Activated T-cell treated with anti-CD3 and anti-CD28 coated beads for 24 hours (primary cell): ENCODE data around the gene SLC25A1.
A peak's percentile ranks its signal among the peaks of the same experiment; 100 is the strongest.

ENCODE experiments used
- DNase-seq: peaks from one replicate; pipeline ENCODE4 v3.0.0-alpha.2; 2020; ENCODE audit warnings: low read depth

Gene SLC25A1

DNA sequence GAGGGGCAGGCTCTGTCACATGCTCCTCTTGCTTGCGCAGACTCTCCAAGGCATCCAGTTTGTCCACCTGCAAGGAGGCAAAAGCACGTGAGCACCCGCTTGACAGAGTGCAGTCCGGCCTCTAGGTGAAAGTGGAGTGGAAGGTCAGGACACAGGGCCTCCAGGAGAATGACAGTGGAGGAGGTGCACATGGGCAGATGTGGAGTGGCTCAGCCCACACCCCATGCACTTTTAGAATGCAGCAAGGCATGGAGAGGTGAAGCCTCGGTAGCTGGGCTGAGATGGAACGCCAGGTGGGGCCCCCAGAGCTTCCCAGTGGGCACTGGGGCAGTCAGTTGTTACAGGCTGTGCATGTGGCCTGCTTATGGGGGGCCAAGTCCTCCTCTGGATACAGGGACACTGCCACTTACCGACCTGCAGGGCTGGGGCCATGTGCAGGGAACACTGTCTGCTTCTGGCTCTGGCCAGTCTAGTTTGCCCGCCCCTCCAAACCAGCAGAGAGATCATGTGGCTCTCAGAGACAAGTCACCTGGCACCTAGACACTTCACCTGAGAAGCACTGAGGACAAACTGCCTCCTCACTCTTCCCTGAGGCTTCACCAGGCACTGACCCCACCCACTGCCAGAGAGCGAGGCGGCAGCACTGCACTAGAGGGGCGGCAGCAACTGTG is 2.3 kb upstream of the SLC25A1 start:
- no peak for DNase-seq

DNA sequence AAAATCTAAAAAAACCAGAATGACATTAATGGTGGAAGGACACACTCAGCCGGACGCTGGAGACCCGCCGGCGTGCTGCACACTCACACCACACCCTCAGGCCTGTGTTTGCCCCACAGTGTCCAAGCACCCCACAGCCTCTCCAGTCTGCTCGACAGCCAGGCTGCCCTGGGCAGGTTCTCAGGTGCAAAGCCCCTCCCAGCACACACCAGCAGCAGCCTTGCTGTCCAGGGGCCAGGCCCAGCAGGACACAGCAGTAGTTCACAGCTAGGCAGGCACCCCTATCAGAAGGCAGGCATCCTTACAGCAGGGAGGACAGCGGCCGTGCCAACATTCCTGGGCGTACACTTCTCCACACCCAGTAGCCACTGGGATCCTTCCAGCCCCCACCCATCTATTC is 1.7 kb upstream of the SLC25A1 start:
- DNase-seq: no peak

DNA sequence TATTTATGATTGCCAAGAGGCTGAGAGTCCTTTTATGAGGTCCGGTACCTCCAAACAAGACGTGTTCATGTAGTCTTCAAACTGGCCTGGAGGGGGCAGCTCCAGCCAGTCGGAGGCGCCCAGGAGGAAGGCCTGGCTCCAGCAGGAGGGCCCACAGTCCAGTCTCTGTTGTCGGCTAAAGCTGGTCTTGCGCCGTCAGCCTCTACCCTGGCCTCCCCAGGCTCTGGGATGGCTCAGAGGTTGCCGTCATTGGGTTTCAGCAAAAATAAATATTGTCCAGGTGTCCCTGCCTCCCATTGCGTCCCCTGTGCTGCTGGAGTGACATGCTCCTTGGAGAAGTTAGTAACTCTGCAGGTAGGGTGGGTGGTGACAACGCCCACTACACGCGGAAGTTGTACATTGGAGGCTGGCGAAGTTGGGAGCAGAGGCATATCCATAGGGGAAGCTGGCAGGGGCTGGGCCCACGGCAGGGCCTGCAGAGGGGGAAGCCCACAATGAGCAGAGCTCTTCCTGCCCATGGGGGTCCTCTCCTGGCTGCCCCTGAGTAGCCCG is 1.0 kb upstream of the SLC25A1 start:
- no peak for DNase-seq

DNA sequence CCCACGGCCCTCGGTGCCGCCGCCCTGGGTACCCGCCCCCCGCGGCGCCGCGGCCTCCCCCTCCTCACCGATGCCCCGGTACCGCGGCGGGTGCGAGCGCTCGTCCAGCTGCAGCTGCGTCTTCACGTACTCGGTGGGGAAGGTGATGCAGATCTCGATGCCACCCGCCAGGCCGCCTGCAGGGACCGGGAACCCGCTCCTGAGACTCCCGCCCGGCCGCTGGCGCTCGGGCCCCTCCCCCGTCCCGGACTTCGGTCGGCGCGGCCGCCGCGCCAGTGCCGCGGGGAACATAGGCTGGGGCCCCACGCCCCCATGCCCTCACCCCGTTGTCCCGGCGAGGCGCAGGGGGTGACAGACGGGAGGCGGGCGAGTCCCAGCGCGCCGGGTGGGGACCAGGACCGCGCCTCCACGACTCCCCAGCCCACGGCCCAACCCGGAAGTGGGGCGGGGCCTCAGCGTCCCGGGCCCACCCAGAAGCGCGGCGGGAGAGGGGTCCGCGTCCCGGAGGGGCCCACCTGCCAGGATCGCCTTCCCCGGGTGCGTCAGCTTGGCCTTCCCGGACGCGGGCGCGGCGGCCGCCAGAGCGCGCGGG is 375 bp downstream of the SLC25A1 start:
- DNase-seq: peak; percentile 30

DNA sequence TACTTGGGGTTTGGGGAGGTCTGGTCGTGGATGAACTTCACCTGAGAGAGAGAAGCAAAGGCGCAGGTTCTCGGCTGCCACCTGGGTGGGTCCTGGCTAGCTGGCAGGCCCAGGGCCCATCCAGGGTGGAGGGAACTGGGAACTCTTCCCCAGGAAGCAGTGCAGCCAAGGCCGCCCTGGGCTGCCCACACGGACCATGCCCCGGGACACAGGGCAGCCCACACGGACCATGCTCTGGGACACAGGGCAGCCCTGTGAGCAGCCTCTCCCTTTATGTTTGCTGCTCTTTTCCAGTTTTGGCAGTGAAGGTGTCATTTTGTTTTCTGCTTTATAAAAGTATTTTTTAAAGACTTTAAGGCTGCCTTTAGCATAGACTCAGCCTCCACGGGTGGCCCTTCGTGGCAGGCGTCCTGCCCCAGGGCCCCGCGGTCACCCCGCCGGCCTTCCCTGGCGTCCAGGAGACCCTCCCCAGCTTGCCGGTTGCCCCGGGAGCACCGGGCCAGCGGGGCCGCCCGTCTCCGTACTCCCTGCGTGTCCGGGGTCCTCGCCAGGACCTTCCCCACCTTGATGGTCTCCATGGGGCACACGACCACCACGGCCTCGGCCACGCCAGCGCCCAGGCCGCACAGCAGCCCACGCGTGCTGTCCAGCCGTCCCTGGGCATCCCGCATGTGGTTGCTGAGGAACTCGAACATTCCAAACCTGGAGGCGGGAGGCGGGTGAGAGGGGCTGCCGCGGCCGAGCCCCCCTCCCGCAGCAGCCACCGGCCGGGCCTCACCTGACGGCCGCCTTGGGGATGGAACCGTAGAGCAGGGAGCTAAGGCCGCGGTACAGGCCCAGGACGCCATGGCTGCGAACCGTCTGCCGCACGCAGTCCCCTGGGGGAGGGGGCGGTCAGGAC is 1.1 kb downstream of the SLC25A1 start:
- no peak for DNase-seq

DNA sequence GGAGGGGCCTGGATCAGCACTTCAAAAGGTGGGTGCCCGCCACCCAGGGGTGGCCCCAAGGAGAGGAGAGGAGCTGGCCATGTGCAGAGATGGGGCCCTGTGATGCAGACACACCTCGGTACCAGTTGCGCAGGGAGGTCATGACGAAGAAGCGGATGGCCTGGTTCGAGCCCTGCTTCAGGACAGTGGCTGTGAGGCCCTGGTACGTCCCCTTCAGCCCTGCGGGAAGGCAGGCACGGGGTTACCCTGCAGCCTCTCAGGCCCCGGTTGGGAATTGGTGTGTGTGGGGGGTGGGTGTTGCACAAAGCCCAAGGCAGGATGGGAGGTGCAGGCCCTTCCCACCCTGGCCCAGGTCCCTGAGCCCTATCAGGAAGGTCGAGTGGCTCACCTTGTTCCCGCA is 1.8 kb downstream of the SLC25A1 start:
- DNase-seq: no peak

DNA sequence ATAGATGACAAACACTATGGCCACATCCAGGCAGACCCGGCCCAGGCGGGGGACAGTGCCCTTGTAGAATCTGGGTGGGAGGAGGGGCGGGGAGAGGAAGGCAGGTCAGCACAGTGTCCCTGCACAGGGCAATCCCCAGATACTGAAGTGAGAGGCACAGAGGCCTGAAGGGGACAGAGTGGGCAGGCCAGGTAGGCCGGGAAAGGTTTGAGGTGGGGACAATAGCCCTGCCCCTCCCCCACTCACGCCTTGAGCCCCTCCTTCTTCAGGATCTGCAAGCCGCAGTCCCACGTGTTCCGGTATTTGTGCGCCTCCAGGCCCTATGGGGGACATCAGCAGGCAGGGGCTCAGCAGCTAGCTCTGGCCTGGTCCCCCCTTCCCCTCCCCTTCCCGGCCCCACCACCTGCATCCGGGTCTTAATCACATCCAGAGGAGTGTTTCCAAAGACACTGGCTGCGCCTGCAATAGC is 2.3 kb downstream of the SLC25A1 start:
- no peak for DNase-seq

DNA sequence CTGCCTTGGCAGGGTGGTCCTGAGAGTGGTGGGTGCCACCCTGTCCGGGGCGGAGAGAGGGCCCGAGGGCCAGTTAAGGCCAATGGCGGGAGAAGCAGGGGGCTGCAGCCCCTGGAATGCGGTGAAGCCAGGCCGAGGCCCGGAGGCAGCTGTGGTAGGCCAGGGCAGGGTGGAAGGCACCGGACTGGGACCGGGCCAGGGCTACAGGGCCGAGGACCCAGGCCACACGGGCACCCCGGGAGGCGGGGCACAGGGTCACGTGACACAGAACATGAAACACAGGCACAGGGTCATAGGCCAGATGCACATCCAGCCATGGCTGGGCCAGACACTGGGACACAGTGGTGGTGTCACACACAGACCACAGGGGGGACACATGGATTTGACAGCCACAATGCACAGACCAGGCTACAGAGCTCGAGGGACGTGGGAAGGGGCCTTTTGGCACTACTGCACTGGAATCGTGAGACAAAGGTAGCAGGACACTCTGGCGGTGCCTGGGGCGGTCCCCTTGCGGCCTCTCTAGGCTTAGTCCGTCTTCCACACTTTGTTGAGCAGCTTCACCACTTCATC is 2.8 kb downstream of the SLC25A1 start:
- DNase-seq: no peak

DNA sequence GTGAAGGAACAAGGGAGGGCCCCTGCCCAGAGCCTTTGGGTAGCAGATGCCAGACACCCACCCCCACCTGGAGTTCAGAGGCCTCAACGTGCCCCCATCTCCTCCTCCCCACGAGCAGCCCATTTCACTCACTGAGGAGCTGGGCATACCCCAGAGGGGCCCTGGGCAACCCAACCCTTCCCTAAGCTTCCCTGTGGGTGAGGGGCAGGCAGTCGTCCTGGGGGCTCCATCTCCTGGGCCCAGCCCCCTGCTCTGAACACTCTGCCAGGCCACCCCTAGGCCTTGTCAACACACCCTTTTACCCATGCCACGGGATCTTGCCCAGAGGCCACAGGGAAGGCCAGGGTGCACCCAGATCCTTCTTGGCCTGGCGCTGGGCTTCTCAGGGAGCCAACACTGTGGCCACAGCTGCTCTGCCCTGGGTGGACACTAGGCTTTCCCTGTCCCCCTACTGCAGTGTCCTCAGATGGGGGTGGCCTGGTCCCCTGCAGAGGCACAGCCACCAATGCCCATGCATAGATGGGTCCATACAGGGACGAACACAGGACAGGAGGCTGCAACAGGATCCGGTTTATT is 3.4 kb downstream of the SLC25A1 start:
- no peak for DNase-seq

DNA sequence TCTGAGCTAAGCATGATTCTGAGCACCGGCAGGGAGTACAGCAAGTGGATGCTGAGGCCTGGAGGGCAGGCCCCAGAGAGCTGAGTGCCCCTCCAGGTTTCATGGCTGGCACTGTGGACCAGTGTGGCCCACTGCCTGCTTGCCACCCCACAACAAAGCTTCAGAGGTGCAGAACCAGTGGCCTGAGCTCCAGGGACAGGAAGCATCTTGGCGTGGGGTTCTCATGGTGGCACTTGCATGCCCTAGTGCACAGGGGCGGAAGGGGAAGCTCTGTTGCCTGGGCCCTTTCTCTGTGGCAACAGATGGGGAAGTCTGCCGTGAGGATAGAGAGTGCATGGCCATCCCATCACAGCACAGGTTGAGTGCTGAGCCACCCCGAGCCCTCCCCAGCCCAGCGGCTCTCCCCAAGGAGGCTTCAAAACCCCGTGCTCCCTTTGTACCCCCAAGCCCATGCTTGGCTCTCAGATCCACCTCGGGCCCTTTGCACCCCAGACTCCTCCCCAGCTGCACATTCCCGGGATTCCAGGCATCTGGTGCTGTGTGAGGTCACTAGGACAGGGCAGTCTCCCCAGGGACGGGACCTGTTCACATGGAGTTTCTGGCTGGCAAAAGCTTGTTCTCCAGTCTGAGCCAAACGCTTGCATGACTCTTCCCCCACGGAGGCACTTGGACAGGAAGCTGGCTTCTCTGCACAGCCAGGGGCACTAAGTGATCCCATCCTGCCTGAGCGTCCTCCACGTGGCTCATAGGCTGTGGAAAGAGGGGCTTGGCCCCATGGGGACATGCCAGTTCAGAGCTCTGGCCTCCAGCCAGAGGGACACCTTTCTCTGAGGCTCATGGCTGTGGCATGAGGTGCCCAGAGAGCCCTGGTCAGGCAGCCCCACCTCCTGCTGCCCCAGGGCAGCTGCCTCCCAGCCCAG is 4.2 kb downstream of the SLC25A1 start:
- no peak for DNase-seq

DNA sequence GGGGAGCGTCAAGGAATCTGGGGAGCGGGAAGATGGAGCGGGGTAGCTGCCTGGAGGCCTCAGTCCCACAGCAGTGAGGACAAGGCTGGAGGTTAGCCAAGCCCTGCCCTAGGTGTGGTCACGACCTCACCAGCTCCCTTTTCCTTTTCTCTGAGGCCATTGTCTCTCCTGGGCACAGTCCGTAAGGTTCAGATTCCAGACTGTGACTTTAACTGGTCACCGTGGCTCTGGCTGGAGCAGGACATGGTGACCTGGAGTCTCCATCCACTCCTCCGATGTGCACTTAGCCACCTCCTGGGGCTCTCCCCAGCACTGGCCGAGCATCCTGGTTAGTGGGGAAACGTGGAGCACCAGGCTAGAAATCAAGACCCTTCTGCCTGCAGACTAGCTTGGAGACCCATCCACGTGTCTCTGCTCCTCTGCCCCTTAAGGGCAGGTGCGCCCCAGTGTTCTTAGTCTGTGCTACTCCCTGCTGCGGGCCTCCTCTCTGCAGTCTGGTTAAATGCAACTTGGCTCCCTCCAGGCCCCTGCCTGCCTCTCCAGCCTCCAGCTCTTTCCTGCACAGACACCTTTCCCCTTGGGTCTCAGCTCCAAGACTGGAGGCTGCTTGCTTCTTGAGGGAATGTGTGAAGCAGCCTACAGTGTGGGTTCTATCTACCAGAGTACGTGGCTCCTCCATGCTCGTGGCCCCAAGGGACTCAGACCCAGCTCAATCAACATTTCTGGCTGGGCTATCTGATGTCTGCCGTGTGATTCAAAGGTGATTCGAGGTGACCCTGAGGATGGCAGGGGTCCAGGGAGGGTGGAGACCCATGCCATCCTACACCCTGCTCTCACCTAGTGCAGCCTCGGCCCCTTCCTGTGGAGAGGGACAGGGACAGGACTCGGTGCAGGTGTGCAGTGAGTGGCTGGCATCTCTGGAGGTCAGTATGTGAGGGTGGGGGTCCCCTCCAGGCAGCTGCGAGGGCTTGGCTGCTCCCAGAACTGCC is 5.2 kb downstream of the SLC25A1 start:
- no peak for DNase-seq

DNA sequence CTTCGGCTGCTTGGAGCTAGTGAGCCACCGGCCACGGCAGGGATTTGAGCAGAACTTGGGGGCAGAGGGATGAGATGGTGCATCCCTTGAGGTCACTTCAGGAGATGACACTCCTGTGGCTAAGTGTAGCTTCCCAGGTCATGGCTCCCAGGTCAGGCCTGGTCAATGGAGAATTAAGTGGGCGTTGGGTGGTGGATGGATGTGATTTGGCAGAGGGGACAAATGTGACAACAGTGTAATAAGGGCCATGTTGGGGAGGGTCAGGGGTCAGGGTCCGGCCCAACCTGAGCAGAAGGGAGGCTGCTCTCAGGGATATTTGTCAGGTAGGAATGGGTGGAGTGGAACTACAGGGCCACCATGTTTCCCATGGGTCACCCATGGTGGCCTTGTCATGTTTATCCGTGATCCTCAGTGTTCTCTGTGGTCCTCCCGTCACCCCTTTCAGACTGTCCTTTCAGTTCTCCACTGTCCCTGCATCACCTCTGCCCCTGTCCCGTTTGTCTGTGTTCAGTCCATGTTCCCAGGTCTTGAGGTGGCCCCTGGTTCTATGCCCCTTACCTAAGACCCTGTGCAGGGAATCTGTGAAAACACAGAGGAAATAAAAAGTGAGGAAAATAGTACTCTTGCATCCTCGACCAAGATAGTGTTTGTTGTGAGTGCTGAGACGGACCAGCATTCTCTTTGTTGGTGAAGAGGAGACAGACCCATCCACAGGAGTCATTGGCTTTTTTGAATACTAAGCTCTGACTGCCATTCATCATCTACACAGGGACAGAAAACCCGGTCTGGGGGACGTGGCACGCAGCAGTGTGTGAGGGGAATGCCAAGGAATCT is 6.1 kb downstream of the SLC25A1 start:
- DNase-seq: no peak

DNA sequence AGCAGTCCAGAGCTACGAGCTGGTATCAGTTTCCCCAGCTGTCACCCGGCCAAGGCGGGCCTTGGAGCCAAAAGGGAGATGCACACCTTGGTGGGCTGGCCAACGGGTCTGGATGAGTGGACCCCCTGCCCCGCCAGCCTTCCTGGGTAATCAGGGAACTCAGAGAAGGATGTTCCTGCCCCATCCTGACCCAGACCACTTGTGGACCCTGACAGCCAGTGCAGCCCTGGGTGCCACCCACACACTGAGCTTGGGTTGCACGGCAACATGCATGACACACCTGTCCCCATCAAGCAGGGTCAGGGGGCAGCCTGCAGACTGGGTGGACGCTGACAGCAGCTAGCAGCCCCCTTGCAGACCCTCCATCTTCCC is 8.6 kb downstream of the SLC25A1 start:
- no peak for DNase-seq

DNA sequence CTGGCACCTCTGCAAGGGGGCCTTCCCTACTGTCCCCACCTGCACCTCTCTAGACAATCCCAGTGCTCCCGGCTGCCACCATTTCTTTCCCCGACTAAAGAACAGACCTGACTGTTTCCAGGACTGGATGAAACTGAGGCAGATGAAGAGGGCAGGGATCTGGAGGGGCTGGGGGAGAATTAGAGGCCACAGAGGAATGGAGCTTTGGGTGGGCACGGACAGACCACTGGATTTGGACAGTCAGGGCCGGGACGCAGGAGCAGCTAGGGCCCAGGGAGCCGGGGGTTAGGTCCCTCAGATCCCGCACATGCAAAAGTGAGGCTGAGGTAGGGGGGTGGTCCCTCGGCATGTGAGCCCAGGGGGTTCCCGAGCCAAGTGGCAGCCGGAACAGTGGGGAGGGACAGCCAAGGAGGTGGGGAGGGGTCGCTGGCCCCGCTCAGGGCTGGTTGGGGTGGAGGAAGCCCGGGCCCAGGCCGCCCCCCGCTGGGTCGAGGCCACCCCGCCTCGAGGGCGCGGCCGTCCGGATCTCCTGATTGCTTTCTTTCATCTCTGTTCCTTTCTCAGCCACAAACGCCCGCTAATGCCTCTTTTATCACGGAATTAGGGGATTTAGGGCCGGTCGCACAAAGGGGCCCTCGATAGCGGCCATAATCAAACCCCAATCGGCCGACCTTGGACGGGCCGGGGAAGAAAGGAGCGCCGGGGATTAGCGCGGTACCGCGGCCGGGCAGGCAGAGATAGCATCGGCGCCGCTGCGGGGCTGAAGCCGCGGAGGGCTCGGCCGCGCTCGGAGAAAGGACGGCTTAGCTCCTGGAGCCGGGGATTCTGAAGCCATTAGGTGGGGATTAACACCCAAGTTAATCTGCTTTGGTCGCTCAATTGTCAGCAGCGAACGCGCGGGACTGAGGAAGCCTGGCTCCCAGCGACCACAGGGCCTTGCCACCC is 9.3 kb downstream of the SLC25A1 start:
- DNase-seq: no peak

DNA sequence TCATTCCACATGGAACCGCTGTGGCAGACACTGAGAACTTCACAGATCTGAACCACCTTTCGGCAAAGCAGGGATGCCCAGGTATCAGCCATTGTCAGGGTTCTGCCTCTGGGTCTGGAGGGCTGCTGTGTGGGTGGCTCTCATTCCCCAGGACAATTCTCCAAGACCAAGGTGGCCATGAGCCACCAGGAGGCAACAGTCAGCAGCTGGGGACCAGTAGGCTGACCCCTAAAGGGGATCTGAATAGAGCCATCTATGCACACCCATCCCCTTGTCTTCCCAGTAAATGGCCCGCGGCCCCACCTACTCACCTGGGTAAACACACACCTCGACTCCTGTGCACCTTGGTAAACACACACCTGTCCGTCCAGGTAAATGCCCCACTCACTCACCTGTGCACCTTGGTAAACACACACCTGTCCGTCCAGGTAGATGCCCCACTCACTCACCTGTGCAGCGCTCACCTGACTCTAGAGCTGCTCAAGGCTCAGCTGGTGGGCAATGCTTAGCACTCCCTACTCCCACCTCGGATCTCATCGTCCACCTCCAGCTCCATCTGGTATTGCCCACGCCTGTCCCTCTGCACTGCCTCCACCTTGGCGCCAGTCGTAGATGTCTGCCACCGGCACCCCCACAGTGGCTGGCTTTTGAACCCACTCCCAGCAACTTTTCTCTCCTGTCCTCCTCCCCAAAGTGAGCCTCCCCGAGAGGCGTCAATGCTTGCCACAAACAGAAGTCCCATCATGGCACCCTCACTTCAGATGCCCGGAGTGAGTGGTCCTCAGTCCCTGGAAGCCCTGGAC is 10.2 kb downstream of the SLC25A1 start:
- DNase-seq: no peak

DNA sequence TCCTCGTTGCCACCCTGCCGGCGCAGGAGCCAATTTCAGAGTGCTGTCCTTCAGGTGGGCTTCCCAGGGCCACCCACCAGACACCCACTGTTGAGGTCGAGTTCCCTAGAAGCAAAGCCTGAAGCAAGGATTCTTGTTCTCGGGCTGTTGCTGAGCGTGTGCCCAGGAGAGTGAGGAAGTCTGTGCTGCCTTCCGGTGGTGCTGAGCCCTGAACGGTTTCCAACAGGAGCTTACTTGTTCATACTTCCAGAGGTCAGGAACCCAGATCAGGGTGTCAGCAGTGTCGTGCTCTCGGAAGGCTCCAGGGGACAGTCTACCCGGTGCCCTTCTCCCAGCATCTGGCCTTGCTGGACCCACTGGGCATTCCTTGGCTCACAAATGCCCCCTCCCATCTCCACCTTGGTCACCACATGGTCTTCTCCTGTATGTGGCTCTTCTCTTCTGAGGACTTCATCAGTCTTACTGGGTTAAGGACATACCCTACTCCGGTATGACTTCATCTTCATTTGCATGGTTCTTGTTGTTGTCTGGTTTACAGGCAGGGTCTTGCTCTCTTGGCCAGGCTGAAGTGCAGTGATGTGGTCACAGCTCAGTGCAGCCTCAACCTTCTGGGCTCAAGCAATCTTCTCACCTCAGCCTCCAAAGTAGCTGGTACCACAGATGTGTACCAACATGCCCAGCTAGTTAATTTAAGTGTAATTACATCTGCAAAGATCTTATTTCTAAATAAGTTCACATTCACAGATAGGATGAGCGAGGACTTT is 11.2 kb downstream of the SLC25A1 start:
- no peak for DNase-seq
